Measurements from ENCODE around the gene ZBTB20. TPM values are rescaled to one million over a fixed set of nuclear protein-coding genes. Genes with fewer than 3 reads are reported as not detected.

Gene ZBTB20
- total and polyA plus RNA-seq, 2 of the 4 experiments (the other 2 are of a cell fraction) = 0.75 to 14.7 TPM

- Histone ChIP-seq H3K9ac (ENCODE audit: low read depth, low read length) (no peak overlapping the region), H3K4me3 (ENCODE audit: insufficient read depth, low read depth, low read length) (no peak overlapping the region), H4K20me1 (ENCODE audit: insufficient read depth, low read length) (no peaks in the 10 kb centered on the region; the same call in 1 of the 2 replicates), H3K36me3 (ENCODE audit: control insufficient read depth, insufficient read depth, low read length) (no peaks in the 10 kb centered on the region), H4K8ac (ENCODE audit: low read depth in 2 of 2, low read length in 2 of 2) (no peak overlapping the region), H3K18ac (ENCODE audit: low read depth, low read length) (no peak overlapping the region), H3K4me1 (ENCODE audit: control insufficient read depth, insufficient read depth, low read length) (peaks cover 3% of the 10 kb centered on the region), H3K9me1 (ENCODE audit: insufficient read depth, low read length) (peaks cover 7% of the 10 kb centered on the region; the same call in 1 of the 2 replicates), H3K23ac (ENCODE audit: low read depth, low read length) (no peak overlapping the region), H3K4me2 (ENCODE audit: low read depth, low read length) (peak overlapping the region; percentile 15; the same call in 1 of the 2 replicates), H3K56ac (ENCODE audit: extremely low read depth, insufficient read depth, low read length) (no peak overlapping the region), H4K91ac (ENCODE audit: insufficient read depth, low read depth, low read length) (no peak overlapping the region), H3K14ac (replicated peaks; ENCODE audit: low read depth, low read length) (no peak overlapping the region), H2AK5ac (ENCODE audit: low read depth, low read length) (no peak overlapping the region), H2BK5ac (ENCODE audit: low read depth, low read length, poor library complexity, severe bottlenecking) (peak overlapping the region; percentile 5), H3K9me3 (ENCODE audit: control insufficient read depth, insufficient read depth, low read length) (no peaks in the 10 kb centered on the region), H3K27ac (ENCODE audit: insufficient read depth, low read length) (peak overlapping the region; percentile 65; the same call in 1 of the 2 replicates), H4K5ac (ENCODE audit: low read depth, low read length) (no peak overlapping the region), H2BK15ac (ENCODE audit: low read depth, low read length) (no peak overlapping the region), H2BK120ac (ENCODE audit: low read depth, low read length) (no peak overlapping the region), H3K27me3 (ENCODE audit: control insufficient read depth, insufficient read depth, low read length) (no peaks in the 10 kb centered on the region), H3K4ac (ENCODE audit: low read depth, low read length) (no peak overlapping the region), H2AK9ac (replicated peaks; ENCODE audit: low read depth, low read length, poor library complexity) (no peak overlapping the region), H3K79me1 (ENCODE audit: low read depth in 1 of 2, low read length in 2 of 2) (peaks cover 0 to 19% of the 10 kb centered on the region in 2 experiments; a peak in 3 of 4 replicates), H2BK20ac (ENCODE audit: low read depth, low read length) (no peak overlapping the region), H2AFZ (replicated peaks; ENCODE audit: low read length, poor library complexity) (no peak overlapping the region)
- intact Hi-C loops (cut with micrococcal nuclease) = no loop called here
- no peak for TF ChIP-seq NFE2L2 (IDR thresholded peaks at IDR 0.05; ENCODE audit: low read depth, low read length)
- TF ChIP-seq BHLHE40 (IDR thresholded peaks at IDR 0.05; ENCODE audit: low read depth, low read length) = no peak
- TF ChIP-seq CEBPB (IDR thresholded peaks at IDR 0.05; ENCODE audit: low read depth, low read length) = peak; percentile 88
- DNase-seq (peak; percentile 75), ATAC-seq (ENCODE audit: low read depth) (peak; percentile 77)
- no CpG with 5 or more reads among the region's 3 CpGs for WGBS, 2 experiments (ENCODE audit: extremely low coverage in 2 of 2, insufficient read length in 1 of 2)
- no TSS peak for BruUV-seq (replicated peaks)
- POLR2A ChIA-PET (ENCODE audit: unreplicated experiment) = no interaction called here
- dilution Hi-C loops (cut with HindIII; ENCODE audit: low sequenced_read_pairs, unreplicated experiment) = no loop called here
- CTCF ChIA-PET = interaction anchor here (0.7 kb wide), 1 partner anchor 40 kb away, joined by 4 read pairs; no protein-coding TSS in a partner anchor
- in situ Hi-C loops (cut with MboI; ENCODE audit: low sequenced_read_pairs) = no loop called here
Observed at GRCh38 chr3:114480442-114480841, 666.6 kb downstream of the ZBTB20 start.

All from IMR-90 (cell line).